ENCODE measurements around the gene PLXDC2.

DNA sequence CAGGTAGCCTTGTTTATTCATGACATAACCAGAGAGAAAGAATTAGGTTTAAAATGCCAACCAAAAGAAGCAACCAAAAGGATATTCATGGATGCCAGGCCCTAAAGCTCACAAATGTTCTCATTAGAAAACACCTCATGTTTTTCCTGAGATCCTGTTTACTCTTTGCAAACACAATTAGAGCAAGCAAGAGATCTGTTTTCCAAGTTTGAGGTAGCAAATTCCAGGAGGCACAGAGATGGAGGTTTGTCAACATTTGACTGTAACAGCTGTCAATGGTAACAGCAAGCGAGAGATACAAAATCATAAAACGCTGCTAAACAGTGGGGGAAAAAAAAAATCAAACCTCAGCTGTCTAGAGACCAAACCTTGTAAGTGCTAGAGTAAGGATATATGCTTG lies 182.2 kb downstream of the PLXDC2 start:
- TF ChIP-seq, protein P1, sequence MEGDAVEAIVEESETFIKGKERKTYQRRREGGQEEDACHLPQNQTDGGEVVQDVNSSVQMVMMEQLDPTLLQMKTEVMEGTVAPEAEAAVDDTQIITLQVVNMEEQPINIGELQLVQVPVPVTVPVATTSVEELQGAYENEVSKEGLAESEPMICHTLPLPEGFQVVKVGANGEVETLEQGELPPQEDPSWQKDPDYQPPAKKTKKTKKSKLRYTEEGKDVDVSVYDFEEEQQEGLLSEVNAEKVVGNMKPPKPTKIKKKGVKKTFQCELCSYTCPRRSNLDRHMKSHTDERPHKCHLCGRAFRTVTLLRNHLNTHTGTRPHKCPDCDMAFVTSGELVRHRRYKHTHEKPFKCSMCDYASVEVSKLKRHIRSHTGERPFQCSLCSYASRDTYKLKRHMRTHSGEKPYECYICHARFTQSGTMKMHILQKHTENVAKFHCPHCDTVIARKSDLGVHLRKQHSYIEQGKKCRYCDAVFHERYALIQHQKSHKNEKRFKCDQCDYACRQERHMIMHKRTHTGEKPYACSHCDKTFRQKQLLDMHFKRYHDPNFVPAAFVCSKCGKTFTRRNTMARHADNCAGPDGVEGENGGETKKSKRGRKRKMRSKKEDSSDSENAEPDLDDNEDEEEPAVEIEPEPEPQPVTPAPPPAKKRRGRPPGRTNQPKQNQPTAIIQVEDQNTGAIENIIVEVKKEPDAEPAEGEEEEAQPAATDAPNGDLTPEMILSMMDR (IDR thresholded peaks at IDR 0.05): no peak
- TF ChIP-seq RAD21 (IDR thresholded peaks at IDR 0.05; ENCODE audit: low read length) (no peak), EP300 (IDR thresholded peaks at IDR 0.05; ENCODE audit: borderline replicate concordance in 1 of 2, low read depth in 1 of 2, low read length in 1 of 2) (no peak), FOXM1 (IDR thresholded peaks at IDR 0.05; ENCODE audit: low read depth) (no peak)

Measured in SK-N-SH (cell line).